Right atrium auricular region (tissue), 2 donors: ENCODE data around the gene SLC24A5. TPM values are rescaled to one million over a fixed set of nuclear protein-coding genes. Genes with fewer than 3 reads are reported as not detected.

Source experiments
- DNase-seq: peaks from one replicate; pipeline ENCODE4 v3.0.0-alpha.2; 2019; ENCODE audit warnings: low spot score
- H3K27ac ChIP-seq, 2 donors: fragments of 200-600 bp; sonication (generic); 1 replicate in 1 of 2; 2 replicates in 1 of 2; pipeline ENCODE4 v1.5.1; 2016 to 2019
- H3K27me3 ChIP-seq, 2 donors: fragments of 200-600 bp; sonication (generic); one replicate each; pipeline versions ENCODE4 v1.5.1 to v1.6.0; 2017 to 2019
- H3K36me3 ChIP-seq: fragments of 200-600 bp; sonication (generic); one replicate; pipeline ENCODE4 v1.5.1; 2016
- H3K4me1 ChIP-seq, 2 donors: fragments of 200-600 bp; sonication (generic); one replicate each; pipeline versions ENCODE4 v1.5.1 to v1.6.0; 2017 to 2019
- H3K4me3 ChIP-seq, 2 donors: fragments of 200-600 bp; sonication (generic); 1 replicate in 1 of 2; 2 replicates in 1 of 2; pipeline ENCODE4 v1.5.1; 2017 to 2019; ENCODE audit warnings: mild to moderate bottlenecking in 1 of 2, moderate library complexity in 1 of 2
- H3K9me3 ChIP-seq, 2 donors: fragments of 200-600 bp; sonication (generic); one replicate each; pipeline ENCODE4 v1.5.1; 2019
- total RNA-seq, 2 donors: library from RNA; depleted of rRNA; stranded (reverse); fragments of >200 nt; gene quantifications; one replicate each; pipeline ENCODE4 v1.1.0, GENCODE V29; 2016
- TF ChIP-seq, protein P1 (sequence below), 2 donors: fragments of 200-600 bp; sonication (generic); IDR thresholded peaks; one replicate each; pipeline ENCODE4 v1.5.1; 2019; ENCODE audit warnings: antibody characterized with exemption in 2 of 2

SLC24A5 gene
- total RNA-seq, 2 donors from 2014 or later = not detected

DNA sequence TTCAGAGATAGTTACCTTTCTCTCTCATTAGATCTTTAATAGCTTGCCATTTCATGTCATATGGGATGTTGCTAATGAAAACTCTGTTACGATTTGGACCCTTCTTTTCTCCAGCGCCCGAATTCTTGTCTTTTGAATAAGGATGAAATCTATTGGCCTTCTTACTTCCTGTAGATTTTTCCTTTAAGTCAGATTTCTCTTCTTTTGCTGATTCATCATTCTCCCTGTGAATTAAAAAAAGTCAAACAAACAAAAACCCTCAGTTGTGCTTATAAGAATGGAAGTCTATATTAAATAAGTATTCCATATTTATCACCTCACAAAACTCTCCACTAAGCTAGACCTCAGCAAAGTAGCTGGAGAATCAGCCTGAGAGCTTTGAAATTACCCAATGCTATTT is 47.8 kb downstream of the SLC24A5 start:
- no peaks in the 10 kb centered on the region for H3K27me3 ChIP-seq
- H3K4me1 ChIP-seq = no peaks in the 10 kb centered on the region
- TF ChIP-seq, protein P1, sequence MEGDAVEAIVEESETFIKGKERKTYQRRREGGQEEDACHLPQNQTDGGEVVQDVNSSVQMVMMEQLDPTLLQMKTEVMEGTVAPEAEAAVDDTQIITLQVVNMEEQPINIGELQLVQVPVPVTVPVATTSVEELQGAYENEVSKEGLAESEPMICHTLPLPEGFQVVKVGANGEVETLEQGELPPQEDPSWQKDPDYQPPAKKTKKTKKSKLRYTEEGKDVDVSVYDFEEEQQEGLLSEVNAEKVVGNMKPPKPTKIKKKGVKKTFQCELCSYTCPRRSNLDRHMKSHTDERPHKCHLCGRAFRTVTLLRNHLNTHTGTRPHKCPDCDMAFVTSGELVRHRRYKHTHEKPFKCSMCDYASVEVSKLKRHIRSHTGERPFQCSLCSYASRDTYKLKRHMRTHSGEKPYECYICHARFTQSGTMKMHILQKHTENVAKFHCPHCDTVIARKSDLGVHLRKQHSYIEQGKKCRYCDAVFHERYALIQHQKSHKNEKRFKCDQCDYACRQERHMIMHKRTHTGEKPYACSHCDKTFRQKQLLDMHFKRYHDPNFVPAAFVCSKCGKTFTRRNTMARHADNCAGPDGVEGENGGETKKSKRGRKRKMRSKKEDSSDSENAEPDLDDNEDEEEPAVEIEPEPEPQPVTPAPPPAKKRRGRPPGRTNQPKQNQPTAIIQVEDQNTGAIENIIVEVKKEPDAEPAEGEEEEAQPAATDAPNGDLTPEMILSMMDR (IDR thresholded peaks at IDR 0.05) = no peak
- H3K27ac ChIP-seq = no peak overlapping the region
- peaks cover 8% of the 10 kb centered on the region for H3K36me3 ChIP-seq
- DNase-seq = no peak
- no peak overlapping the region for H3K4me3 ChIP-seq
- peaks cover 0 to 7% of the 10 kb centered on the region in 2 donors for H3K9me3 ChIP-seq

DNA sequence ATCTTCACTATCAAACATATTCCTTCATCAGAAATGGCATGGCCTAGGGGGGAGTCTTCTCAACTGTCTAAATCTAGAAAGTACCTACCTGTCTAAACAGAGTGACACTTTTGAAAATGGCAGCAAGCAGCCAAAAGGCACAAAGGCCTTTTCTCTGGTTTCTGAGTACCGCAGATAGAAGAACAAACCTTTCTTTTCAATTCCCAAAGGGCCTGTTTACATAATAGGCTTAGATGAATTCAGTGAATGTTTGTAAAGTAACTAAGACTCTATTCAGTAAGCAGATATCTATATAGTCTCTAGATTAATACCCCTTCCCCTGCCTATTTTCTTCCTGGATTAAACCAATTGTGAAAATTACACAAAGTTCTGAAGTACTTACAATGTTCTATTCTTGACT is 50.2 kb downstream of the SLC24A5 start:
- no peak for DNase-seq
- no peak overlapping the region for H3K27ac ChIP-seq
- H3K36me3 ChIP-seq = no peaks in the 10 kb centered on the region
- TF ChIP-seq, protein P1 (IDR thresholded peaks at IDR 0.05) = no peak
- H3K4me3 ChIP-seq = no peak overlapping the region
- peaks cover 0 to 7% of the 10 kb centered on the region in 2 donors for H3K9me3 ChIP-seq
- no peaks in the 10 kb centered on the region for H3K4me1 ChIP-seq
- no peaks in the 10 kb centered on the region for H3K27me3 ChIP-seq

- TF ChIP-seq, protein P1 (IDR thresholded peaks at IDR 0.05) = no peak
- DNase-seq = no peak
- H3K4me3 ChIP-seq = no peak overlapping the region
- peaks cover 0 to 7% of the 10 kb centered on the region in 2 donors for H3K9me3 ChIP-seq
- no peak overlapping the region for H3K27ac ChIP-seq
- no peaks in the 10 kb centered on the region for H3K27me3 ChIP-seq
- H3K36me3 ChIP-seq = no peaks in the 10 kb centered on the region
- peaks cover 0 to 11% of the 10 kb centered on the region in 2 donors for H3K4me1 ChIP-seq
Observed at GRCh38 chr15:48175126-48175525, 54.3 kb downstream of the SLC24A5 start.

DNA sequence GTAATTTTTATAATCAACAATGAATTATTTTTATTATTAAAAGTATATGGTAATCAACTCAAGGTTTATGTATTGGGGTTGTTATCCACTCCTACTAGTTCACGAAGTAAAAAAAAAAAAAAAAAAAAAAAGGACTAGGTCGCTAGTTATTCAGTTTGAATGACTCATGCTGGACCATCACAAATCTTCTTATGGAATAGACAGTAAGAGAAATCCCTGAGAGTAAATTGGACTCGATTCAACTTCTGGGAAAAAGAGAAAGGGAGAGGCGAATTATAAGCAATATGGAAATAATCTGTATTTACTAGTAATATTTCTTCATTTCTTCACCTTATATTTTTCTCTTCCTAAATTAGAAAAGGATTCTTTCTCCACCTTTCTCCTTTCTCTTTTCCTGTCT is 55.3 kb downstream of the SLC24A5 start:
- TF ChIP-seq, protein P1 (IDR thresholded peaks at IDR 0.05) = no peak
- no peak overlapping the region for H3K4me3 ChIP-seq
- peaks cover 0 to 7% of the 10 kb centered on the region in 2 donors for H3K9me3 ChIP-seq
- peaks cover 0 to 11% of the 10 kb centered on the region in 2 donors for H3K4me1 ChIP-seq
- no peaks in the 10 kb centered on the region for H3K36me3 ChIP-seq
- no peak overlapping the region for H3K27ac ChIP-seq
- no peak for DNase-seq
- H3K27me3 ChIP-seq = no peaks in the 10 kb centered on the region

GRCh38 chr15:48176957-48177356 is 56.2 kb downstream of the SLC24A5 start:
- peaks cover 0 to 11% of the 10 kb centered on the region in 2 donors for H3K4me1 ChIP-seq
- no peak for DNase-seq
- no peaks in the 10 kb centered on the region for H3K36me3 ChIP-seq
- H3K4me3 ChIP-seq = peak overlapping the region; percentile 62 to 70
- TF ChIP-seq, protein P1 (IDR thresholded peaks at IDR 0.05) = no peak
- peak overlapping the region in 1 of 2 donors; percentile 73 for H3K27ac ChIP-seq
- H3K27me3 ChIP-seq = no peaks in the 10 kb centered on the region
- H3K9me3 ChIP-seq = peaks cover 0 to 7% of the 10 kb centered on the region in 2 donors

DNA sequence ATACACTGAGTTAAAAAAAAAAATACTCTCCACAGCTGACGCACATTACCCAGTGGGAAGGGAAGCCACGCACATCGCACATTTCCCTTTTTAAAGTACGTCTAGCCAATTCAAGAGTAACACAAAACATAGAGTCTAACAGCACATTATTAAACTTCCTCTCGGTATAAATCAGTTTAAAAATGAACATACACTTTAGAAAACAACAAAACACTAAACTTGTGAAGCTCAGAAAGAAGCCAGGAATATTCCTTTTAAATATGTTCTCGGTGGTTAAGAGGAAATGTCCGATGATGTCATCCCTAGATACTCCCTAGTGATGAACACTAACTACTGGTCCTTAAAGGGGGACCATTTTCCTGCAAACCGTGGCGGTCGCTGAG is 56.6 kb downstream of the SLC24A5 start:
- peak overlapping the region; percentile 72 to 73 for H3K27ac ChIP-seq

More for the DNA sequence above, 56.6 kb downstream of the SLC24A5 start:
- H3K4me1 ChIP-seq = peaks cover 0 to 11% of the 10 kb centered on the region in 2 donors
- no peak for DNase-seq
- H3K36me3 ChIP-seq = no peaks in the 10 kb centered on the region
- TF ChIP-seq, protein P1 (IDR thresholded peaks at IDR 0.05) = no peak
- peaks cover 0 to 4% of the 10 kb centered on the region in 2 donors for H3K9me3 ChIP-seq
- H3K27me3 ChIP-seq = no peaks in the 10 kb centered on the region
- H3K4me3 ChIP-seq = peak overlapping the region; percentile 62 to 70
